GM13976 (cell line): ENCODE measurements around the gene TRIM50.
"Not testable (repeated sequence)": the region's sequence is repeated elsewhere in the genome, so short reads cannot be mapped to it uniquely, and the experiment has no call there.

Experiments used
- DNase-seq: peaks from one replicate; pipeline ENCODE4 v3.0.0; 2012; ENCODE audit warnings: low spot score
- CTCF ChIP-seq: IDR thresholded peaks from 2 replicates; pipeline ENCODE4 v1.5.1; 2012; ENCODE audit warnings: borderline replicate concordance, mild to moderate bottlenecking; ENCODE audit not compliant: insufficient read depth; ENCODE audit errors: extremely low read depth, missing control alignments, control extremely low read depth
- in situ Hi-C: fragments of 300-500 bp; cut with MboI; formaldehyde crosslinking; loops from one replicate; pipeline ENCODE4 v1.12.0; 2022; ENCODE audit warnings: low sequenced_read_pairs, mixed read lengths, inconsistent platforms; ENCODE audit not compliant: unreplicated experiment

The TRIM50 gene

GRCh38 chr7:73366127-73366526 is 38.2 kb upstream of the TRIM50 start:
- peak; percentile 47 for DNase-seq
- TF ChIP-seq CTCF, result no peak
- in situ Hi-C loops, result no loop called here

- TF ChIP-seq CTCF, result no peak
- in situ Hi-C loops, result no loop called here
- peak; percentile 34 for DNase-seq
Observed at GRCh38 chr7:73364006-73364728, 36.3 kb upstream of the TRIM50 start.

- in situ Hi-C loops, result no loop called here
Observed at GRCh38 chr7:73363225-73364005, 35.5 kb upstream of the TRIM50 start.

GRCh38 chr7:73360590-73360989 is 32.7 kb upstream of the TRIM50 start:
- in situ Hi-C loops, result not testable (repeated sequence)

More at GRCh38 chr7:73363225-73364005, 35.5 kb upstream of the TRIM50 start:
- peak; percentile 27 for DNase-seq
- TF ChIP-seq CTCF, result no peak

GRCh38 chr7:73359746-73360375 is 32.0 kb upstream of the TRIM50 start:
- in situ Hi-C loops, result no loop called here
- TF ChIP-seq CTCF, result no peak
- no peak for DNase-seq

More at GRCh38 chr7:73360590-73360989, 32.7 kb upstream of the TRIM50 start:
- DNase-seq, result not testable (repeated sequence)

- TF ChIP-seq CTCF, result no peak
- in situ Hi-C loops, result no loop called here
- peak; percentile 15 for DNase-seq
Observed at GRCh38 chr7:73359306-73359705, 31.4 kb upstream of the TRIM50 start.
